Activated T-cell treated with anti-CD3 and anti-CD28 coated beads for 48 hours (primary cell): ENCODE measurements around the gene DDIT4L.
"Not testable (repeated sequence)": the region's sequence is repeated elsewhere in the genome, so short reads cannot be mapped to it uniquely, and the experiment has no call there.

ENCODE experiments used
- DNase-seq: peaks from one replicate; pipeline ENCODE4 v3.0.0-alpha.2; 2020; ENCODE audit warnings: low read depth

Gene DDIT4L

GRCh38 chr4:100166297-100167039 is 23.8 kb downstream of the DDIT4L start:
- no peak for DNase-seq

- no peak for DNase-seq
These were observed 24.5 kb downstream of the DDIT4L start for GRCh38 chr4:100165809-100166208.

DNA sequence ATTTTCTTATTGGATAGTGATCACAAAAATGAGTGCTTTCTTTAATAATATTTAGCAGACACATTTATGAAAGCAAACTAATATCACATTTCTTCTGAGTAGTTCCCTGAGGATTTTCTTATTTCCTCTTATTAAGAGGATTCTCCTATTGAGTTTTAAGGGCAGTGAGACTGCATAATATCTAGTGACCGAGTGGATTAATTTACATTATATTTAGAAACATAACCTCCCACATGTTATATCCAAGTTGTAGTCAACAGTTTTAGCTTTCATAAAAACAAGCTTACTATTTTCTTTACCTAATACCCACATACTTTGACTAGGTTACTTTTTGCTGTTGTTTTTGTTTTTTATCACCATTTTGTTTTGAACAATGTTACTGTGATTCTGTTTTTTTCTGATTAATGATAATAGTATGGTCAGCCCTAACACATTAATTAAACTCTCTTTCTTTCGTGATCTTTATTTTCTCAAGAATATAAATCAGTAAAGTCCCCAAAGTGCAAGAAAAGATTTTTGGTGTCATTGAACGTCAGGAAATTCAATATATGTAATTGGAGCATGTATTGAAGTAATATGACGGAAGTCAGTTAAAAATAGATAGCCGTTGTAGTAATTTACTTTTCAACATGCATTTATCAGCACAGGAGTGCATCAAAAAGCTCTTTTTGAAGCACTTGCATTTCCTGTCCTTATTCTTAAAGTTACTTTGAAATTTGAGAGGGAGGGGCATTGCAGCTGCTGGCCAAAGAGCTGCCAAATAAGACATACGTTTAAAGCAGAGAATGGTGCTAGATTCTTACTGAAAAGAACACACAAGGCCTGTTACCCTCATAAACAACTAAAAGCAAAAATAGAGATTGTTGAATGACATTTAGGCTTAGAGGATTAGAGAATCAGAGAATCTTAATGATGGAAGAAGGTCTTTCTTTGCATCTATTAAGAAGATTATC is 25.2 kb downstream of the DDIT4L start:
- no peak for DNase-seq

DNA sequence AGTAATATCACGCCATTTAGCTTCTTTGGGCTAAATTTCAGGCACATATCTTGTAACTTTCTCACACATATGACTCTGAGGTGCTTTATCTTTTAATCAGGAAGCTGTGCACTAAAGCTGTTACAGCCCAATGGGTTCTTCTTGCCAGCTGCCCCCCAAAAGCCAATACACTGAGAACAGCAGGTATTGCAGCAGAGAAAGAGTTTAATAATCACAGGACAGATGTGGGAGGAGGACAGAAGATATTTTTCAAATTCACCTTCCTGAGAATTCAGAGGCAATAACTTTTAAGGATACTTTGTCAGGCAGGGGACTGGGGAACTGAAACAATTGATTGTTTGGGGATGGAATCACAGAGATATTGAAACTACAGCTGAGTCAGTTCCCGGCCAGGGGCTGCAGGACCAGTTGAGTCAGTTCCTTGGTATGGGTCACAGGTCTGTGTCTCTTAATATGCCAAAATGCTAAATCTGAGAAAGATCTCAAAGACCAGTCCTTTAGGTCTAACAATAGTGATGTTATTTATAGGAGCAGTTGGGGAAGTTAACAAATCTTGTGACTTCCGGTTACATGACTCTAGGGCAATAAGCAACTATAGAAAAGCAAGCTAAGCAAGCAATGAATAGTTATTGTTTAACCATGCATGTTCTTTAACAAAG is 28.1 kb downstream of the DDIT4L start:
- no peak for DNase-seq

DNA sequence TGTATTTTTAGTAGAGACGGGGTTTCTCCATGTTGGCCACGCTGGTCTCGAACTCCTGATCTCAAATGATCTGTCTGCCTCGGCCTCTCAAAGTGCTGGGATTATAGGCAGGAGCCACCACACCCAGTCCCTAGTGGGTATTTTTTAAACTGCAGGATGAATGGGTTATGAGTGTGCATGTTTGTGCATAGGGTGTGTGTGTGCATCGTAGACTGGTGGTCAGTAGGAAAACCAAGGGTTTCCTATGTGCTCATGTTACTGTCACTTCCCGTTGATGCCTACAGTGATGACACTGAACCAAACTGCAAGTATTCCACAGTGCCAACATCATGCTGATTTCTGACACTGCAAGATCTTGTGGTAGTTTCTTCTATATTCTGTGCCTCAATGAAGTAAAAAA is 41.1 kb downstream of the DDIT4L start:
- DNase-seq: no peak

GRCh38 chr4:100147684-100148083 is 42.6 kb downstream of the DDIT4L start:
- no peak for DNase-seq

DNA sequence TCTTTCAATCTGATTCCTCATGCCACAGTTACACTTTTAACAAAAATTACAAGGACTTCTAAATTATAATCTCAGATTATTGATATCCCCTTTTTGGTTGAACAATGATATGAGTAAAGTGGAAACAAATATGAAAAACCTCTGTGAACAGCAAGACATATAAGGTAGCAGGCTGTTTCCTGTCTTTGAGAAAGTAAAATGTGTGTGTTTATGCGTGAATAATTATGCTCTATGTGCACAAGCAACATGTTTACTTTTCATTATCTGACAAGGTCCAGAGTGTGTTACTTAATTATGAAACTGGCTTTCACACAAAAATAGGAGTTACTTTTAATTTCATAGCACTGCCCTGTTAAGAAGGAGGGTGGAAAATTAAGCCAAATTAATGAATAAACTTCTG is 43.1 kb downstream of the DDIT4L start:
- DNase-seq: no peak

DNA sequence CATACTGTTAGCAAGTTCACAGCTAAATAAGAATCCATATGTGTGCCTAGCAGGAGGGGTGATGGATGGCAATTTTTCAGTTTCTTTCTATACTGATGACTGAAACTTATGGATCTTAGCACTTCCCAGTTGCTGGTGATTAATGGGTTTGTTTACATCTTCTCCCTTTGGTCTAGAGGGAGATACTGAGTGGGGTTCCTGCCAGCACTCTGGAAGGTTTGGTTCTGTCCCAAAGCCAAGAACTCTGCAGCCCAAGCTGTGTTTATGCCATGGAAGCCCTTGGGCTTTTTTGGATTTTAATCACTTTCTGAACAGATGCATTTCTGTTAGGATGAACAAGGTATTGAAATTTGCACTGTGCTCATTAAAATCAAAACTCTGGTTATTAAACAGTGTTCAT is 43.5 kb downstream of the DDIT4L start:
- no peak for DNase-seq

DNA sequence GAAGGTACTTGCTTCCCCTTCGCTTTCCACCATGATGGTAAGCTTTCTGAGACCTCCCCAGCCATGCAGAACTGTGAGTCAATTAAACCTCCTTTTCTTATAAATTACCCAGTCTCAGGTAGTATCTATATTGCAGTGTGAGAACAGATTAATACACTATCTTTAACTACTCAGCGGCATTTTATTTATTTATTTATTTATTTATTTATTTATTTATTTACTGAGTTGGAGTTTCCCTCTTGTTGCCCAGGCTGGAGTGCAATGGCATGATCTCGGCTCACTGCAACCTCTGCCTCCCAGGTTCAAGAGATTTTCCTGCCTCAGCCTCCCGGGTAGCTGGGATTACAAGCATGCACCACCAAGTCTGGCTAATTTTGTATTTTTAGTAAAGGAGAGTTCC is 52.9 kb downstream of the DDIT4L start:
- not testable (repeated sequence) for DNase-seq
